ENCODE results near the gene IGF2BP2. TPM values are rescaled to one million over a fixed set of nuclear protein-coding genes. Genes with fewer than 3 reads are reported as not detected.

Gene IGF2BP2
- total and polyA plus RNA-seq, 2 of the 13 experiments (the other 11 are each of a cell fraction or from before 2014, with no cell fraction given) = 6.5 to 46.0 TPM

DNA sequence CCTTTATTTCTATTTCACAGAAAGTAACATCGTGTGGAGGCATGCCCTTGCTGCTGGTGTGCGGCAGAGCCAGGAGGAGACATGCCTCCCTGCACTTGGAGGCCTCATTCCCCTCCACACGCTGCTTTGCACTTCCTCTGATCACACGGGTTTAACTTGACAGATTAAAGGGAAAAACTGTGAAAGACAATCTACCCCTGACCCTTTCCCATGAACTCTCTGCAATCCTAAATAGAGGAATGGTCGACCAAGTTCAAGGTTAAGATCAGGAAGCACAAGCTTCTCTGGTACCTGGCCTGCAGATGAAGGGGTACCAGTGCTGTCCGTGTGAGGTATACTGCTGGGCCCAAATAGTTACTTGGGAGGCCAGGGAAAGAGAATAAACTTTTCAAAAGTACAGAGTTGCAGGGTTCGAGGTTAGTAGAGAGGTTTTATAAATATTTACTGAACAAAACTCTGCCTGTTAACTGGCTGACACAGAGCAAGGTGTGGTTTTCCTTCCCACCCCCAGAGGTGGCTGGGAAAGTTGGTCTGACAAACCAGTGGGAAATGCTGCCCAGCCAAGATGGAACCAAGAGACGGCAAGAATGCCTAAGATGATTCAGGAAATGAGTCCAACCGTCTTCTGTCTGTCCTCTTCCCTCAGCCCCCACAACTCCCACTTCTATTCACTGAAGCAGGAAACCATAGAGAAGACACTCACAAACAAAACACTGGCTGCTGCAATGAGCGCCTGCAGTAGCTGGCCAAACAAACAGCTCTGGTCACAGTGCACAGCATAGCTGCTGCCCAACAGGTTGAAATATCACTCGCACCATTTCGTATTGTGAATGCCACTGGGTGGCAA lies 79.6 kb downstream of the IGF2BP2 start (continued):
- TF ChIP-seq, protein P1, sequence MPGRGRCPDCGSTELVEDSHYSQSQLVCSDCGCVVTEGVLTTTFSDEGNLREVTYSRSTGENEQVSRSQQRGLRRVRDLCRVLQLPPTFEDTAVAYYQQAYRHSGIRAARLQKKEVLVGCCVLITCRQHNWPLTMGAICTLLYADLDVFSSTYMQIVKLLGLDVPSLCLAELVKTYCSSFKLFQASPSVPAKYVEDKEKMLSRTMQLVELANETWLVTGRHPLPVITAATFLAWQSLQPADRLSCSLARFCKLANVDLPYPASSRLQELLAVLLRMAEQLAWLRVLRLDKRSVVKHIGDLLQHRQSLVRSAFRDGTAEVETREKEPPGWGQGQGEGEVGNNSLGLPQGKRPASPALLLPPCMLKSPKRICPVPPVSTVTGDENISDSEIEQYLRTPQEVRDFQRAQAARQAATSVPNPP (CRISPR knock-in tag; IDR thresholded peaks at IDR 0.05) = no peak
- TF ChIP-seq, protein P2, sequence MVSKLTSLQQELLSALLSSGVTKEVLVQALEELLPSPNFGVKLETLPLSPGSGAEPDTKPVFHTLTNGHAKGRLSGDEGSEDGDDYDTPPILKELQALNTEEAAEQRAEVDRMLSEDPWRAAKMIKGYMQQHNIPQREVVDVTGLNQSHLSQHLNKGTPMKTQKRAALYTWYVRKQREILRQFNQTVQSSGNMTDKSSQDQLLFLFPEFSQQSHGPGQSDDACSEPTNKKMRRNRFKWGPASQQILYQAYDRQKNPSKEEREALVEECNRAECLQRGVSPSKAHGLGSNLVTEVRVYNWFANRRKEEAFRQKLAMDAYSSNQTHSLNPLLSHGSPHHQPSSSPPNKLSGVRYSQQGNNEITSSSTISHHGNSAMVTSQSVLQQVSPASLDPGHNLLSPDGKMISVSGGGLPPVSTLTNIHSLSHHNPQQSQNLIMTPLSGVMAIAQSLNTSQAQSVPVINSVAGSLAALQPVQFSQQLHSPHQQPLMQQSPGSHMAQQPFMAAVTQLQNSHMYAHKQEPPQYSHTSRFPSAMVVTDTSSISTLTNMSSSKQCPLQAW (CRISPR knock-in tag; IDR thresholded peaks at IDR 0.05) = peak; percentile 71; the same call in 1 of the 2 replicates
- TF ChIP-seq ZFP90 (CRISPR knock-in tag; IDR thresholded peaks at IDR 0.05; ENCODE audit: borderline replicate concordance) = no peak
- TF ChIP-seq ZNF652 (CRISPR knock-in tag; IDR thresholded peaks at IDR 0.05; ENCODE audit: borderline replicate concordance, low read depth) = no peak
- TF ChIP-seq, protein P3, sequence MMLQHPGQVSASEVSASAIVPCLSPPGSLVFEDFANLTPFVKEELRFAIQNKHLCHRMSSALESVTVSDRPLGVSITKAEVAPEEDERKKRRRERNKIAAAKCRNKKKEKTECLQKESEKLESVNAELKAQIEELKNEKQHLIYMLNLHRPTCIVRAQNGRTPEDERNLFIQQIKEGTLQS (CRISPR knock-in tag; IDR thresholded peaks at IDR 0.05) = no peak
- TF ChIP-seq, protein P4, sequence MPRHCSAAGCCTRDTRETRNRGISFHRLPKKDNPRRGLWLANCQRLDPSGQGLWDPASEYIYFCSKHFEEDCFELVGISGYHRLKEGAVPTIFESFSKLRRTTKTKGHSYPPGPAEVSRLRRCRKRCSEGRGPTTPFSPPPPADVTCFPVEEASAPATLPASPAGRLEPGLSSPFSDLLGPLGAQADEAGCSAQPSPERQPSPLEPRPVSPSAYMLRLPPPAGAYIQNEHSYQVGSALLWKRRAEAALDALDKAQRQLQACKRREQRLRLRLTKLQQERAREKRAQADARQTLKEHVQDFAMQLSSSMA (CRISPR knock-in tag; IDR thresholded peaks at IDR 0.05) = no peak
- no peak for TF ChIP-seq ZSCAN31 (CRISPR knock-in tag; IDR thresholded peaks at IDR 0.05; ENCODE audit: low read depth)
- no peak for TF ChIP-seq CC2D1A (CRISPR knock-in tag; IDR thresholded peaks at IDR 0.05)
- TF ChIP-seq ZBTB38 (CRISPR knock-in tag; IDR thresholded peaks at IDR 0.05) = no peak
- no peak for TF ChIP-seq DPF2 (CRISPR knock-in tag; IDR thresholded peaks at IDR 0.05; ENCODE audit: borderline replicate concordance, low read depth)
- TF ChIP-seq SMAD9 (CRISPR knock-in tag; IDR thresholded peaks at IDR 0.05) = no peak
- no peak for TF ChIP-seq ZEB1 (IDR thresholded peaks at IDR 0.05; ENCODE audit: insufficient replicate concordance, low read depth)
- TF ChIP-seq, protein P5, sequence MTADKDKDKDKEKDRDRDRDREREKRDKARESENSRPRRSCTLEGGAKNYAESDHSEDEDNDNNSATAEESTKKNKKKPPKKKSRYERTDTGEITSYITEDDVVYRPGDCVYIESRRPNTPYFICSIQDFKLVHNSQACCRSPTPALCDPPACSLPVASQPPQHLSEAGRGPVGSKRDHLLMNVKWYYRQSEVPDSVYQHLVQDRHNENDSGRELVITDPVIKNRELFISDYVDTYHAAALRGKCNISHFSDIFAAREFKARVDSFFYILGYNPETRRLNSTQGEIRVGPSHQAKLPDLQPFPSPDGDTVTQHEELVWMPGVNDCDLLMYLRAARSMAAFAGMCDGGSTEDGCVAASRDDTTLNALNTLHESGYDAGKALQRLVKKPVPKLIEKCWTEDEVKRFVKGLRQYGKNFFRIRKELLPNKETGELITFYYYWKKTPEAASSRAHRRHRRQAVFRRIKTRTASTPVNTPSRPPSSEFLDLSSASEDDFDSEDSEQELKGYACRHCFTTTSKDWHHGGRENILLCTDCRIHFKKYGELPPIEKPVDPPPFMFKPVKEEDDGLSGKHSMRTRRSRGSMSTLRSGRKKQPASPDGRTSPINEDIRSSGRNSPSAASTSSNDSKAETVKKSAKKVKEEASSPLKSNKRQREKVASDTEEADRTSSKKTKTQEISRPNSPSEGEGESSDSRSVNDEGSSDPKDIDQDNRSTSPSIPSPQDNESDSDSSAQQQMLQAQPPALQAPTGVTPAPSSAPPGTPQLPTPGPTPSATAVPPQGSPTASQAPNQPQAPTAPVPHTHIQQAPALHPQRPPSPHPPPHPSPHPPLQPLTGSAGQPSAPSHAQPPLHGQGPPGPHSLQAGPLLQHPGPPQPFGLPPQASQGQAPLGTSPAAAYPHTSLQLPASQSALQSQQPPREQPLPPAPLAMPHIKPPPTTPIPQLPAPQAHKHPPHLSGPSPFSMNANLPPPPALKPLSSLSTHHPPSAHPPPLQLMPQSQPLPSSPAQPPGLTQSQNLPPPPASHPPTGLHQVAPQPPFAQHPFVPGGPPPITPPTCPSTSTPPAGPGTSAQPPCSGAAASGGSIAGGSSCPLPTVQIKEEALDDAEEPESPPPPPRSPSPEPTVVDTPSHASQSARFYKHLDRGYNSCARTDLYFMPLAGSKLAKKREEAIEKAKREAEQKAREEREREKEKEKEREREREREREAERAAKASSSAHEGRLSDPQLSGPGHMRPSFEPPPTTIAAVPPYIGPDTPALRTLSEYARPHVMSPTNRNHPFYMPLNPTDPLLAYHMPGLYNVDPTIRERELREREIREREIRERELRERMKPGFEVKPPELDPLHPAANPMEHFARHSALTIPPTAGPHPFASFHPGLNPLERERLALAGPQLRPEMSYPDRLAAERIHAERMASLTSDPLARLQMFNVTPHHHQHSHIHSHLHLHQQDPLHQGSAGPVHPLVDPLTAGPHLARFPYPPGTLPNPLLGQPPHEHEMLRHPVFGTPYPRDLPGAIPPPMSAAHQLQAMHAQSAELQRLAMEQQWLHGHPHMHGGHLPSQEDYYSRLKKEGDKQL (CRISPR knock-in tag; IDR thresholded peaks at IDR 0.05; ENCODE audit: low read depth) = peak; percentile 43; the same call in 1 of the 2 replicates
- TF ChIP-seq, protein P6, sequence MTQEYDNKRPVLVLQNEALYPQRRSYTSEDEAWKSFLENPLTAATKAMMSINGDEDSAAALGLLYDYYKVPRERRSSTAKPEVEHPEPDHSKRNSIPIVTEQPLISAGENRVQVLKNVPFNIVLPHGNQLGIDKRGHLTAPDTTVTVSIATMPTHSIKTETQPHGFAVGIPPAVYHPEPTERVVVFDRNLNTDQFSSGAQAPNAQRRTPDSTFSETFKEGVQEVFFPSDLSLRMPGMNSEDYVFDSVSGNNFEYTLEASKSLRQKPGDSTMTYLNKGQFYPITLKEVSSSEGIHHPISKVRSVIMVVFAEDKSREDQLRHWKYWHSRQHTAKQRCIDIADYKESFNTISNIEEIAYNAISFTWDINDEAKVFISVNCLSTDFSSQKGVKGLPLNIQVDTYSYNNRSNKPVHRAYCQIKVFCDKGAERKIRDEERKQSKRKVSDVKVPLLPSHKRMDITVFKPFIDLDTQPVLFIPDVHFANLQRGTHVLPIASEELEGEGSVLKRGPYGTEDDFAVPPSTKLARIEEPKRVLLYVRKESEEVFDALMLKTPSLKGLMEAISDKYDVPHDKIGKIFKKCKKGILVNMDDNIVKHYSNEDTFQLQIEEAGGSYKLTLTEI (CRISPR knock-in tag; conservative IDR thresholded peaks at IDR 0.05) = no peak
- TF ChIP-seq NPAS2 (CRISPR knock-in tag; IDR thresholded peaks at IDR 0.05; ENCODE audit: borderline replicate concordance) = no peak
